Mammary epithelial cell (primary cell): ENCODE results near the gene TARP.

ENCODE experiments used
- CTCF ChIP-seq, 2 donors: IDR thresholded peaks in 1 of 2; conservative IDR thresholded peaks in 1 of 2; 2 replicates each; pipeline ENCODE4 v1.5.1; 2011 to 2012; ENCODE audit warnings: inconsistent platforms in 2 of 2, low read length in 2 of 2, mild to moderate bottlenecking in 2 of 2, control low read depth in 1 of 2, low read depth in 1 of 2; ENCODE audit not compliant: insufficient read depth in 1 of 2; ENCODE audit errors: extremely low read depth in 1 of 2
- EZH2 ChIP-seq: IDR thresholded peaks from 2 replicates; pipeline ENCODE4 v1.6.1; 2012; ENCODE audit warnings: low read length, inconsistent platforms, borderline replicate concordance

DNA sequence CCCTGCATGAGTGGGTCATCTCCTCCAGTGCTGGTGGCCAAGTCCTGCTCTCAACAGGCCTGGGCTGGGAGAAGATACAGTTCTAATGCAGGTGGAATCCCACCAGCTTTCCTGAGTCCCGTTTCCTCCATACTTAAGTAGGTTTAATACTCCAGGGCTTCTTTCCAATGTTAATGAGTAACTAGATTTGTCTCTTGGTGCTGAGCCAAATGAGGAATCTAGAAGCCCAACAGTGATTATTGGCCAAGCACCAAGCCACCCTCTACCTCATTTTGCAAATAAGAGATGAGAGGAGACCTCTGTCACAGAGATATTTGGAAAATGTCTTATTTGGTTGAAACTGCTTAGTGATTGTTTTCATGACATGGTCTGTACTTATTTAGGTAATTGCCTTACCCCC lies 58.3 kb downstream of the TARP start:
- TF ChIP-seq CTCF (conservative IDR thresholded peaks at IDR 0.05 in 1 of 2, IDR thresholded peaks at IDR 0.05 in 1 of 2; ENCODE audit: extremely low read depth in 1 of 2, insufficient read depth in 1 of 2, low read depth in 1 of 2, low read length in 2 of 2) = no peak
- TF ChIP-seq EZH2 = no peak
